Thyroid gland (tissue), 4 donors: Measurements from ENCODE around the gene NFIB.

ENCODE experiments used
- POLR2A ChIP-seq, 2 donors: fragments of 450-650 bp; IDR thresholded peaks; one replicate each; pipeline ENCODE4 v1.6.1; 2017; ENCODE audit warnings: antibody characterized with exemption in 2 of 2, mild to moderate bottlenecking in 2 of 2, moderate library complexity in 1 of 2
- TF ChIP-seq, protein P1 (sequence below), 6 experiments: fragments of 200-600 bp in 3 of 6; fragments of 450-650 bp in 3 of 6; sonication (generic) in 3 of 6; IDR thresholded peaks; one replicate each; pipeline ENCODE4 v1.5.1; 2016 to 2019; ENCODE audit warnings: antibody characterized with exemption in 6 of 6, mild to moderate bottlenecking in 2 of 6, inconsistent platforms in 1 of 6, moderate library complexity in 1 of 6

DNA sequence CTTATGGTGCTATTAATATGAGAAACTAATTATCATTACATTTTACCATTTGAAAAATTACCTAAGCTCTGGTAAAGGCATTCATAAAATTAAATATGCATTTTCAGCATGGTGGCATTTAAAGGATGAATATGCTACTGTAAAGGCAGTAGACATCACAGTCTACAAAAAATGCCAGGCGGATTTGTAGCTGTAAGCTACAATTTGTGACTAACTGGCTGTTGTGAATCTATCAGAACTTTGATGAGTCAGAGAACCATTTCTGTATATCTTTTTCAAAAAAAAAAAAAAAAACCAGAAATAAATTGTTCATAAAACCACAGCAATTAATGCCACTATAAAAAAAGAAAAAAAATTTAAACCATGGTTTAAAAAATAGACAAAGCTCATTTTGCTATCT, 186.3 kb downstream of the NFIB start:
- TF ChIP-seq, protein P1, sequence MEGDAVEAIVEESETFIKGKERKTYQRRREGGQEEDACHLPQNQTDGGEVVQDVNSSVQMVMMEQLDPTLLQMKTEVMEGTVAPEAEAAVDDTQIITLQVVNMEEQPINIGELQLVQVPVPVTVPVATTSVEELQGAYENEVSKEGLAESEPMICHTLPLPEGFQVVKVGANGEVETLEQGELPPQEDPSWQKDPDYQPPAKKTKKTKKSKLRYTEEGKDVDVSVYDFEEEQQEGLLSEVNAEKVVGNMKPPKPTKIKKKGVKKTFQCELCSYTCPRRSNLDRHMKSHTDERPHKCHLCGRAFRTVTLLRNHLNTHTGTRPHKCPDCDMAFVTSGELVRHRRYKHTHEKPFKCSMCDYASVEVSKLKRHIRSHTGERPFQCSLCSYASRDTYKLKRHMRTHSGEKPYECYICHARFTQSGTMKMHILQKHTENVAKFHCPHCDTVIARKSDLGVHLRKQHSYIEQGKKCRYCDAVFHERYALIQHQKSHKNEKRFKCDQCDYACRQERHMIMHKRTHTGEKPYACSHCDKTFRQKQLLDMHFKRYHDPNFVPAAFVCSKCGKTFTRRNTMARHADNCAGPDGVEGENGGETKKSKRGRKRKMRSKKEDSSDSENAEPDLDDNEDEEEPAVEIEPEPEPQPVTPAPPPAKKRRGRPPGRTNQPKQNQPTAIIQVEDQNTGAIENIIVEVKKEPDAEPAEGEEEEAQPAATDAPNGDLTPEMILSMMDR (IDR thresholded peaks at IDR 0.05): no peak
- TF ChIP-seq POLR2A (IDR thresholded peaks at IDR 0.05): no peak
